Measurements from ENCODE around the gene ACAD10. TPM values are rescaled to one million over a fixed set of nuclear protein-coding genes. Genes with fewer than 3 reads are reported as not detected.

Gene ACAD10
- total RNA-seq, 1 experiment from 2014 or later = 25.3 TPM

DNA sequence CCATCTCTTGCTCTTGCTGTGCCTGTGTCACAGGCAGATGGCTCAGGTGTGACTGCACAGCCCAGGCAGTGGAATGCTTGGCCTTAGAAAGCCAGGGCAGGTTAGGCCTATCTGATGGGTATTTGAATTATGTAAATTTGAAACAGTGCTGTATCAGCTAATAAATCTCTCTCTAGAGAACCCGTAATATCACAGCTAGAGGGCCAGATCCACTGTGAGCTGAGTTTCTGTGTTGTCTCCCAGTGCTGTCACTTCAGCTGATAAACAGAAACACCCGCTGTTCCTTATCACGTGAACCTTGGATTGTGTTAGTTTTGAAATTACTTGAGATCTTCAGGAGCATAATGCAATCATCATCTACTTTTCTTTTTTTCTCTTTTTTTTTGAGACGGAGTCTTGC is 59.4 kb downstream of the ACAD10 start:
- ATAC-seq = no peak
- Histone ChIP-seq H3K79me2 (ENCODE audit: insufficient read depth, low read length) (no peaks in the 10 kb centered on the region), H2AFZ (ENCODE audit: low read depth, low read length, poor library complexity, severe bottlenecking) (no peak overlapping the region), H3K27me3 (ENCODE audit: insufficient read depth, low read length) (no peaks in the 10 kb centered on the region), H3K9me2 (ENCODE audit: insufficient read depth) (no peaks in the 10 kb centered on the region), H3K36me3 (ENCODE audit: control insufficient read depth in 1 of 2, insufficient read depth in 2 of 2, low read length in 2 of 2) (peaks cover 6% of the 10 kb centered on the region in 2 experiments; a peak in 1 of 4 replicates), H4K20me1 (ENCODE audit: insufficient read depth) (no peaks in the 10 kb centered on the region), H3K27ac (ENCODE audit: low read depth, low read length) (no peak overlapping the region), H3K4me1 (ENCODE audit: control insufficient read depth in 1 of 2, insufficient read depth in 2 of 2, low read length in 2 of 2) (no peaks in the 10 kb centered on the region), H3K4me3 (replicated peaks in 1 of 2; ENCODE audit: low read depth in 1 of 2, low read length in 2 of 2) (no peak overlapping the region), H3K9ac (ENCODE audit: low read length) (no peak overlapping the region), H3K9me3 (ENCODE audit: control insufficient read depth in 1 of 2, insufficient read depth in 1 of 2, low read depth in 1 of 2, low read length in 2 of 2) (no peaks in the 10 kb centered on the region), H3K4me2 (ENCODE audit: low read length) (no peak overlapping the region)
- no peak for DNase-seq (ENCODE audit: low read depth, low spot score)
- intact Hi-C loops (cut with micrococcal nuclease) = no loop called here
- TF ChIP-seq, protein P1, sequence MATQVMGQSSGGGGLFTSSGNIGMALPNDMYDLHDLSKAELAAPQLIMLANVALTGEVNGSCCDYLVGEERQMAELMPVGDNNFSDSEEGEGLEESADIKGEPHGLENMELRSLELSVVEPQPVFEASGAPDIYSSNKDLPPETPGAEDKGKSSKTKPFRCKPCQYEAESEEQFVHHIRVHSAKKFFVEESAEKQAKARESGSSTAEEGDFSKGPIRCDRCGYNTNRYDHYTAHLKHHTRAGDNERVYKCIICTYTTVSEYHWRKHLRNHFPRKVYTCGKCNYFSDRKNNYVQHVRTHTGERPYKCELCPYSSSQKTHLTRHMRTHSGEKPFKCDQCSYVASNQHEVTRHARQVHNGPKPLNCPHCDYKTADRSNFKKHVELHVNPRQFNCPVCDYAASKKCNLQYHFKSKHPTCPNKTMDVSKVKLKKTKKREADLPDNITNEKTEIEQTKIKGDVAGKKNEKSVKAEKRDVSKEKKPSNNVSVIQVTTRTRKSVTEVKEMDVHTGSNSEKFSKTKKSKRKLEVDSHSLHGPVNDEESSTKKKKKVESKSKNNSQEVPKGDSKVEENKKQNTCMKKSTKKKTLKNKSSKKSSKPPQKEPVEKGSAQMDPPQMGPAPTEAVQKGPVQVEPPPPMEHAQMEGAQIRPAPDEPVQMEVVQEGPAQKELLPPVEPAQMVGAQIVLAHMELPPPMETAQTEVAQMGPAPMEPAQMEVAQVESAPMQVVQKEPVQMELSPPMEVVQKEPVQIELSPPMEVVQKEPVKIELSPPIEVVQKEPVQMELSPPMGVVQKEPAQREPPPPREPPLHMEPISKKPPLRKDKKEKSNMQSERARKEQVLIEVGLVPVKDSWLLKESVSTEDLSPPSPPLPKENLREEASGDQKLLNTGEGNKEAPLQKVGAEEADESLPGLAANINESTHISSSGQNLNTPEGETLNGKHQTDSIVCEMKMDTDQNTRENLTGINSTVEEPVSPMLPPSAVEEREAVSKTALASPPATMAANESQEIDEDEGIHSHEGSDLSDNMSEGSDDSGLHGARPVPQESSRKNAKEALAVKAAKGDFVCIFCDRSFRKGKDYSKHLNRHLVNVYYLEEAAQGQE (IDR thresholded peaks at IDR 0.05; ENCODE audit: low read depth) = no peak
- TF ChIP-seq ZFX (IDR thresholded peaks at IDR 0.05) = no peak
- TF ChIP-seq POLR2A (IDR thresholded peaks at IDR 0.05; ENCODE audit: borderline replicate concordance, extremely low read depth, insufficient read depth, insufficient read length) = no peak
- TF ChIP-seq, protein P2, sequence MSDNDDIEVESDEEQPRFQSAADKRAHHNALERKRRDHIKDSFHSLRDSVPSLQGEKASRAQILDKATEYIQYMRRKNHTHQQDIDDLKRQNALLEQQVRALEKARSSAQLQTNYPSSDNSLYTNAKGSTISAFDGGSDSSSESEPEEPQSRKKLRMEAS (IDR thresholded peaks at IDR 0.05) = no peak
- TF ChIP-seq YY1 (IDR thresholded peaks at IDR 0.05; ENCODE audit: extremely low read depth, insufficient replicate concordance, low read depth, low read length) = no peak
- ChIA-PET POLR2A (no interaction called here), CTCF (no interaction called here), RAD21 (ENCODE audit: low non-redundant PET in 1 of 2, low total read pairs in 2 of 2, uncharacterized antibody in 2 of 2, unreplicated experiment in 2 of 2) (no interaction called here)
- BruUV-seq (replicated peaks) = no TSS peak

DNA sequence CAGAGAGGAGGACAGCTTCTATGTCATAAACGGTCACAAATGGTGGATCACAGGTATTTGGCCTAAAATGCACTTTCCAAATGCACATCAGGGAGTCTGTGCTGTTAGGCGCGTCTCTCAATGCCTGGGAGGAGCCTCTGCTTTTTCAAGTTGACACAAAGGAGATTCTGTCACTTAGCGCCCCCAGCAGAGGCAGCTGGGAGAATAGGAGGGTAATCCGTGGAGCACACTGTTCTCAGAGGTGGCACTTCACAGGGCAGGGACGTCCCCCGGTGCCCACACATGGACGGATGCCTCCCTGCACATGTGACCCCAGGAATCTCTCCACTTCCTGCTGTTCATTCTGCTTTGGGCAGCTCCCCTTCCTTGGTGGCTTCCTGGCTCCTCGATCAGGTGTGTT is 61.5 kb downstream of the ACAD10 start:
- no peak overlapping the region for H3K4me3 ChIP-seq (replicated peaks in 1 of 2; ENCODE audit: low read depth in 1 of 2, low read length in 2 of 2)
- ATAC-seq (no peak), DNase-seq (ENCODE audit: low read depth, low spot score) (no peak)
- H3K4me2 ChIP-seq (ENCODE audit: low read length) = no peak overlapping the region
- no peaks in the 10 kb centered on the region for H3K9me2 ChIP-seq (ENCODE audit: insufficient read depth)
- TF ChIP-seq RAD21 (IDR thresholded peaks at IDR 0.05; ENCODE audit: low read depth) = no peak
- H3K36me3 ChIP-seq (ENCODE audit: control insufficient read depth in 1 of 2, insufficient read depth in 2 of 2, low read length in 2 of 2) = peaks cover 6% of the 10 kb centered on the region in 2 experiments; a peak in 1 of 4 replicates
- no peaks in the 10 kb centered on the region for H4K20me1 ChIP-seq (ENCODE audit: insufficient read depth)
- H3K27ac ChIP-seq (ENCODE audit: low read depth, low read length) = no peak overlapping the region
- BruUV-seq (replicated peaks) = no TSS peak
- no peaks in the 10 kb centered on the region for H3K79me2 ChIP-seq (ENCODE audit: insufficient read depth, low read length)
- ChIA-PET POLR2A (no interaction called here), CTCF (no interaction called here), RAD21 (ENCODE audit: low non-redundant PET in 1 of 2, low total read pairs in 2 of 2, uncharacterized antibody in 2 of 2, unreplicated experiment in 2 of 2) (no interaction called here)
- no peak overlapping the region for H2AFZ ChIP-seq (ENCODE audit: low read depth, low read length, poor library complexity, severe bottlenecking)
- no peak overlapping the region for H3K9ac ChIP-seq (ENCODE audit: low read length)
- H3K4me1 ChIP-seq (ENCODE audit: control insufficient read depth in 1 of 2, insufficient read depth in 2 of 2, low read length in 2 of 2) = no peaks in the 10 kb centered on the region
- no peaks in the 10 kb centered on the region for H3K27me3 ChIP-seq (ENCODE audit: insufficient read depth, low read length)
- no peaks in the 10 kb centered on the region for H3K9me3 ChIP-seq (ENCODE audit: control insufficient read depth in 1 of 2, insufficient read depth in 1 of 2, low read depth in 1 of 2, low read length in 2 of 2)
- intact Hi-C loops (cut with micrococcal nuclease) = no loop called here

Measured in HCT116 (cell line).